Mucosa of stomach (tissue), 1 donor: ENCODE results near the gene CAPRIN1.
"Not testable (repeated sequence)": the region's sequence is repeated elsewhere in the genome, so short reads cannot be mapped to it uniquely, and the experiment has no call there.

Source experiments
- H3K27me3 ChIP-seq: one replicate; pipeline ENCODE4 v1.7.0; 2013; ENCODE audit warnings: mild to moderate bottlenecking, low read length; ENCODE audit not compliant: control insufficient read depth, insufficient read depth
- H3K36me3 ChIP-seq: one replicate; pipeline ENCODE4 v1.7.0; 2013; ENCODE audit warnings: low read length; ENCODE audit not compliant: control insufficient read depth, insufficient read depth
- H3K4me1 ChIP-seq: one replicate; pipeline ENCODE4 v1.7.0; 2013; ENCODE audit warnings: mild to moderate bottlenecking, low read length; ENCODE audit not compliant: control insufficient read depth, insufficient read depth
- H3K4me3 ChIP-seq: one replicate; pipeline ENCODE4 v1.7.0; 2013; ENCODE audit warnings: low read length
- H3K9ac ChIP-seq: one replicate; pipeline ENCODE4 v1.7.0; 2013; ENCODE audit warnings: mild to moderate bottlenecking, low read length, moderate library complexity
- H3K9me3 ChIP-seq: one replicate; pipeline ENCODE4 v1.7.0; 2013; ENCODE audit warnings: mild to moderate bottlenecking, low read length, moderate library complexity; ENCODE audit not compliant: control insufficient read depth
- donor health status: Pancreatic carcinoma.

Gene CAPRIN1

GRCh38 chr11:34072041-34072440, 20.5 kb downstream of the CAPRIN1 start:
- no peaks in the 10 kb centered on the region for H3K36me3 ChIP-seq
- no peak overlapping the region for H3K4me3 ChIP-seq
- H3K27me3 ChIP-seq = no peaks in the 10 kb centered on the region
- peaks cover 5% of the 10 kb centered on the region for H3K4me1 ChIP-seq
- no peak overlapping the region for H3K9ac ChIP-seq
- H3K9me3 ChIP-seq = no peaks in the 10 kb centered on the region

- no peaks in the 10 kb centered on the region for H3K36me3 ChIP-seq
- H3K9ac ChIP-seq = no peak overlapping the region
- peaks cover 5% of the 10 kb centered on the region for H3K4me1 ChIP-seq
- no peak overlapping the region for H3K4me3 ChIP-seq
- no peaks in the 10 kb centered on the region for H3K27me3 ChIP-seq
- H3K9me3 ChIP-seq = no peaks in the 10 kb centered on the region
These were observed 21.3 kb downstream of the CAPRIN1 start for GRCh38 chr11:34072832-34073231.

- H3K4me3 ChIP-seq = no peak overlapping the region
- H3K9ac ChIP-seq = no peak overlapping the region
- H3K9me3 ChIP-seq = no peaks in the 10 kb centered on the region
- H3K27me3 ChIP-seq = no peaks in the 10 kb centered on the region
- H3K4me1 ChIP-seq = peaks cover 5% of the 10 kb centered on the region
- H3K36me3 ChIP-seq = no peaks in the 10 kb centered on the region
These were observed 22.9 kb downstream of the CAPRIN1 start for GRCh38 chr11:34074391-34074790.

GRCh38 chr11:34075178-34075820, 23.8 kb downstream of the CAPRIN1 start:
- H3K36me3 ChIP-seq = no peaks in the 10 kb centered on the region
- H3K27me3 ChIP-seq = no peaks in the 10 kb centered on the region
- H3K9ac ChIP-seq = no peak overlapping the region
- H3K4me3 ChIP-seq = no peak overlapping the region
- peaks cover 5% of the 10 kb centered on the region for H3K4me1 ChIP-seq
- no peaks in the 10 kb centered on the region for H3K9me3 ChIP-seq

DNA sequence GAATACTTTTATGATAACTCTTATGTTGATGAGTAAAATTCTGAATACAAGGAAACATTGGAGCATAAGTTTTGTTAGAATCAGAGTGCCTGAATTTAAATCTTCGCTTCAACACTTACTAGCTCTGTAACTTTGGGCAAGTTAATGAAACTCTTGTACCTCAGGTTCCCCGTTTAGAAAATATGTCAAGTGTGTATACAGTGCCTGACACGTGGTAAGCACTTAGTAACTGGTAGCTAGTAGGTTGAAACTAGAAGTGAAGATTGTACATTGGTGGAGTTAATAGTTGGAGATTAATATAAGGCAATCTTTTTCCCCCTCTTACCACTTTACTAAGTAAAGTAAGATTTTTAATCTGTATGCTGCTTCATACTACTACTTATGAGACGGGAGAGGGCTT, 29.1 kb downstream of the CAPRIN1 start:
- H3K4me1 ChIP-seq = no peaks in the 10 kb centered on the region
- H3K9me3 ChIP-seq = no peaks in the 10 kb centered on the region
- H3K36me3 ChIP-seq = peaks cover 6% of the 10 kb centered on the region
- H3K27me3 ChIP-seq = no peaks in the 10 kb centered on the region
- H3K4me3 ChIP-seq = no peak overlapping the region
- no peak overlapping the region for H3K9ac ChIP-seq

- peaks cover 6% of the 10 kb centered on the region for H3K36me3 ChIP-seq
These were observed 33.1 kb downstream of the CAPRIN1 start for GRCh38 chr11:34084637-34085036.

GRCh38 chr11:34086554-34087283, 35.2 kb downstream of the CAPRIN1 start:
- no peaks in the 10 kb centered on the region for H3K4me1 ChIP-seq
- H3K27me3 ChIP-seq = no peaks in the 10 kb centered on the region
- peaks cover 6% of the 10 kb centered on the region for H3K36me3 ChIP-seq
- no peak overlapping the region for H3K9ac ChIP-seq
- H3K9me3 ChIP-seq = no peaks in the 10 kb centered on the region
- no peak overlapping the region for H3K4me3 ChIP-seq

More at GRCh38 chr11:34084637-34085036, 33.1 kb downstream of the CAPRIN1 start:
- no peaks in the 10 kb centered on the region for H3K9me3 ChIP-seq
- H3K4me1 ChIP-seq = no peaks in the 10 kb centered on the region
- no peak overlapping the region for H3K4me3 ChIP-seq
- H3K27me3 ChIP-seq = no peaks in the 10 kb centered on the region
- no peak overlapping the region for H3K9ac ChIP-seq

DNA sequence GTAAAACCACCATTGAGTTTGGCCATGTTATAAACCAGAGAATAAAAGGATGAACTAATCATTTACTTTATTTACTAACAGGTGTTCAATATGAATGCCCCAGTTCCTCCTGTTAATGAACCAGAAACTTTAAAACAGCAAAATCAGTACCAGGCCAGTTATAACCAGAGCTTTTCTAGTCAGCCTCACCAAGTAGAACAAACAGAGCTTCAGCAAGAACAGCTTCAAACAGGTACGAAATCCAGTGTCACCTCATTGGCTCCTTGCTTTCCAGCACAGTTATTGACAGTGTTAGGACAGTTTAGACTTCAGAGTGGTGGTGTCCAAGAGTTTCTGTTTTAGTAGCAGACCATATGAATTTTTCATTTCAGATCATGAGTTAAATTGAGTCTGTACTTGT, 40.3 kb downstream of the CAPRIN1 start:
- Histone ChIP-seq H3K36me3 (peaks cover 4% of the 10 kb centered on the region), H3K9ac (no peak overlapping the region), H3K4me3 (no peak overlapping the region), H3K4me1 (no peaks in the 10 kb centered on the region), H3K27me3 (no peaks in the 10 kb centered on the region), H3K9me3 (no peaks in the 10 kb centered on the region)

DNA sequence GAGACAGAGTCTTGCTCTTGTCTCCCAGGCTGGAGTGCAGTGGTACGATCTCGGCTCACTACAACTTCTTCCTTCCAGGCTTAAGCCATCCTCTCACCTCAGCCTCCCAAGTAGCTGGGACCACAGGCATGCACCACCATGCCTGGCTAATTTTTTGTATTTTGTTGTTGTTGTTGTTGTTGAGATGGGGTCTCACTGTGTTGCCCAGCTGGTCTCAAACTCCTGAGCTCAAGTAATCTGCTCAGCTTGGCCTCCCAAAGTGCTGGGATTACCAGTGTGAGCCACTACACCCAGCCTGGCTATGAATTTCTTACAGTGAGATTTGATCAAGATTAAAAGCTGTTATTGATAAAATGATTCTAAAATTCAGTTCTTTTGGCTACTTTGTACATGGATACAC, 43.4 kb downstream of the CAPRIN1 start:
- H3K27me3 ChIP-seq, H3K9ac ChIP-seq, H3K4me3 ChIP-seq, H3K9me3 ChIP-seq, H3K36me3 ChIP-seq, H3K4me1 ChIP-seq: not testable (repeated sequence)

DNA sequence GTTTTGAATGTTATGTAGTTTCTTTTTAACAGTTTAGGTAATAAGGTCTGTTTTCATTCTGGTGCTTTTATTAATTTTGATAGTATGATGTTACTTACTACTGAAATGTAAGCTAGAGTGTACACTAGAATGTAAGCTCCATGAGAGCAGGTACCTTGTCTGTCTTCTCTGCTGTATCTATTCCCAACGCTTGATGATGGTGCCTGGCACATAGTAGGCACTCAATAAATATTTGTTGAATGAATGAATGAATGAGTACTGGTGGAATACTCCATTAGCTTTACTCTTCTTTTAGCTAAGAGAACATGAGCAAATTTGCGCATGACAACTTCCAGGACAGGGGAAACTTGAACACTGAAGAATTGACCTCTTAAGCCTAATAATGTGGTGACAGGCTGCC, 47.3 kb downstream of the CAPRIN1 start:
- peaks cover 4% of the 10 kb centered on the region for H3K36me3 ChIP-seq

DNA sequence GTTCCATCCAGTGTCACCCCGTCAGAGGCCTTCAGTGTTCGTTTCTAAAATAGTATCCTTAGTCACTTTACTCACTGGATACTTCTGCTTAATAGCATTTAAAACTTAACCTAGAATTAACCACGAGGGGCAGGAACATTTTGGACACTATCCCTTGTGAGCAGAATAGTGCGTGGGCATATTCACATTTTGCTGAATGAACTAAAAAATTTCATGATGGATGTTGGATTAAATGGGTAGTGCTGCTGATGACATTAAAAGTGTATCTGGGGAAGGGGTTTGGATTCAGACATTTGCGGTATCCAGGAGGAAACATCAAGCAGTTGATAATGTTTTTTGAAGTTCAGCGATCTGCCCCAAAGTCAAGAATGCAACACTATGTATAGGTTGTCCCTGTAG, 53.1 kb downstream of the CAPRIN1 start:
- Histone ChIP-seq H3K9ac (peak overlapping the region; percentile 97), H3K27me3 (no peaks in the 10 kb centered on the region), H3K4me1 (peaks cover 14% of the 10 kb centered on the region), H3K9me3 (no peaks in the 10 kb centered on the region), H3K36me3 (no peaks in the 10 kb centered on the region), H3K4me3 (peak overlapping the region; percentile 68)

More for the DNA sequence above, 47.3 kb downstream of the CAPRIN1 start:
- Histone ChIP-seq H3K9me3 (no peaks in the 10 kb centered on the region), H3K4me1 (no peaks in the 10 kb centered on the region), H3K9ac (no peak overlapping the region), H3K27me3 (no peaks in the 10 kb centered on the region), H3K4me3 (no peak overlapping the region)

- Histone ChIP-seq H3K36me3 (no peaks in the 10 kb centered on the region), H3K27me3 (no peaks in the 10 kb centered on the region), H3K9ac (peak within 1 kb of the TSS; percentile 97), H3K4me3 (peak within 1 kb of the TSS; percentile 68), H3K4me1 (peaks cover 14% of the 10 kb centered on the region), H3K9me3 (no peaks in the 10 kb centered on the region)
These were observed 53.8 kb downstream of the CAPRIN1 start, which contains the start of gene NAT10 for GRCh38 chr11:34105079-34105956. Gene NAT10, plus strand, starts transcription at chr11:34105629. Its CDS starts 2,597 bp downstream, at chr11:34108226.
